Fibroblast of skin of right quadriceps (primary cell): Measurements from ENCODE around the gene ZNF207.
"Not testable (repeated sequence)": the region's sequence is repeated elsewhere in the genome, so short reads cannot be mapped to it uniquely, and the experiment has no call there.

Experiments
- DNase-seq: peaks from one replicate; pipeline ENCODE4 v3.0.0-alpha.2; 2013

The ZNF207 gene

DNA sequence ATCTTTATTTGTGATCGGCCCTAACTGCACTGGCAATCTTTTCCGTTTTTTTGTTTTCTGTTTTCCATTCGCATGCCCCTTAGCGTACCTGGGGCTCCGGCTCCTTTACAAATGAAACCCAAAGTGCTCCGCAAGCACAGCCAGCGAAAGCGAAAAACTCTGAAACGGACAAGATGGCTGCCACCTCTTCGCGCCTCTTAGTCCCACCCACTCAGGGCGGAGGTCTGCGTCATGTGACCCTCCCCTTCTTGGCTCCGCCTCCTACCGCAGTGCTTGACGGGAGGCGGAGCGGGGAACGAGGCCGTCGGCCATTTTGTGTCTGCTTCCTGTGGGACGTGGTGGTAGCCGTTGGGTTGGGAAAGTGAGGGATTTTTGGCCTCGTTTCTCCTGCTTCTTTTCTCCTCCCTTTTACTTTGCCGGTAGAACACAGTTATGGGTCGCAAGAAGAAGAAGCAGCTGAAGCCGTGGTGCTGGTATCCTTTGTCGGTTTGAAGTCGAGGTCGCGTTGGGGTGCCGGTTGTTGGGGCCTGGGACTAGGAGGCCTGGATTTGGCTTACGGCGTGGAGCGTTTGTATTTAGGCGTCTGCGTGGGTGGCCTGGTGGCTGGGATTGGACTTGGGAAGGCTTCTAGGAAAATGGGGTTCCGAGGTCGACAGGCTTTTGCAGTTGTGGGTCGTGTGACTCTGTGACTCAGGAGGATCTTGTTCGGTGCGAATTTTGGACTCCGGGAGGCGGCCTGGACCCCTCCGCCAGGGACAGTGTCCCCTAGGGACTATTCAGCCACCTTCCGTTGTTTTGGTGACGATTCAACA is at the start of gene ZNF207:
Gene ZNF207, plus strand, starts transcription at position 304 of the 812 bp plus-strand sequence. Its CDS starts 129 bp downstream, at position 433.
- DNase-seq, result peak; percentile 96

DNA sequence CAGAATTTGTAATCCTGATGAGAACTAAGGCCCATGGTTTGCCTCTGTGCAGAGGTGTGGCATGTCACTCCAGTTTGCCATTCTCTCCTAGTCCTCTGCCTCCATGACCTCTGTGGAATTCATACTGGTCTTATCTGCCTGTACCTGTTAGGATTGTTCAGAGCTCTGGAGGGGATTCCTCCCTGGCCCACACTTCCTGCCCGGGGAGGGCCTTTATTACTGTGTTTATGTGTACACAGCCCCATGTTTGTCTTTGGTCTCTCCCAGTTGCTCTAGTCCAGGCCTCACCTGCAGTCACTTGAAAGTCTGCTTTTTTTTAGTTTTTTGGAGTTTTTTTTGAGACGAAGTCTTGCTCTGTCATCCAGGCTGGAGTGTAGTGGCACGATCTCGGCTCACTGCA is 47.9 kb upstream of the ZNF207 start:
- no peak for DNase-seq

DNA sequence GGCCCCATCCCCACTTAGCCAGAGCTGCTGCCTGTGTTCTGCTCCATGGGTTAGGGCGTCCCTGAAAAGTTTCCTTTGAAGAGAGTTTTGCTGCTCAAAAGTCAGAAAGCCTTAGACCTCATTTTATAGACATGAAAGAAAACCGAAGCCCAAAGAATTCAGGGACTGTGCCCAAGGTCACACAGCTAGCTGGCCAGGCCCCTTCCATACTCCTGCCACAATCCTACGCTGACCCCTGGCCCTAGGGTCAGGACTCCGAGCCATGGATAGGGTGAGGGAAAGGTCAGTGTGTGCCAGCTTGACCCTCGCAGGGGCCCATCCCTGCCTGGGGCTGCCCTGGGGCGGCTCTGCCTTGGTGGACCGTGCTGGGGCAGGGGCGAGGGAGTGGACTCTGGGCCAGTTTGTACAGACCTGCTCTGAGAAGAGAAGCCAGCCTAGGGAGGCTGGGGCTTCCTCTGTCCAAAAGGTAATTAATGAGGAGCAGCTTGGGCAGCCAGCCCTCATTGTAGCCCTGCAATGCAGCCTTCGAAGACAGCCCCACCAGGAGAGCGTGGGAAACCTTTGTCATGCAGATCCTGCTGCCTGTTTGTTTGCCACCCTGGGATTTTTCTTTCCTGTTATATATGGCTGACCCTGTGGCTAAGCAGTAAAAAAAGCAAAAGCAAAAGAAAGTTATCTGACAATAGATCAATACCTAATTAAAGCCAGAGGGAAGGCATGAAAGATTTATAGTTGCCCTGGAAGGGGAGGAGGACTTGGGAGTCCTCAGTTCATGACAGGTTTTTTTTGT is 46.9 kb upstream of the ZNF207 start:
- DNase-seq, result no peak

DNA sequence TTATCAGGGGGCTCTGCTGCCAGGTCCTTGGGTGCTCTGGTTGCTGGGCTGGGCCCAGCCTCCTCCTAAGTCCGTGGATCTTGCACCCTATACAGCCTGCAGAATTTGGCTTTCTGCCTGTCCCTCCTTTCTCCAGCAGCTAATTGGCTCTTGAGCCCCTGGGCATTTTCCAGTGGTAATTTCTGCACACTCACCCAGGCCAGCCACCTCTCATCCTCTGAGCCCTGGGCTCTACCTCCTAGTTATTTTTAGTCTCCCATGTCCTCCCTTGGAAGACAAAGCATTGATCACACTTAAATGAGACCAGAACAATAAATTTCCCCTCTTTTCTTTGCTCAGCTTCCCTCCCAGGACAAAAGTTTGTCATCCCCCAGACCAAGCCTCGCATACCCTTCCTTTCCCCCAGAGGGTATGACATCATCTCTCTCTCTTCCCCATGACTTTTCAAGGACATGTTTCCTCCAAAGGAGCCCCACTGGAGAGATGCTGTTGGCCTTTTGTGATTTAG is 46.1 kb upstream of the ZNF207 start:
- DNase-seq, result no peak

DNA sequence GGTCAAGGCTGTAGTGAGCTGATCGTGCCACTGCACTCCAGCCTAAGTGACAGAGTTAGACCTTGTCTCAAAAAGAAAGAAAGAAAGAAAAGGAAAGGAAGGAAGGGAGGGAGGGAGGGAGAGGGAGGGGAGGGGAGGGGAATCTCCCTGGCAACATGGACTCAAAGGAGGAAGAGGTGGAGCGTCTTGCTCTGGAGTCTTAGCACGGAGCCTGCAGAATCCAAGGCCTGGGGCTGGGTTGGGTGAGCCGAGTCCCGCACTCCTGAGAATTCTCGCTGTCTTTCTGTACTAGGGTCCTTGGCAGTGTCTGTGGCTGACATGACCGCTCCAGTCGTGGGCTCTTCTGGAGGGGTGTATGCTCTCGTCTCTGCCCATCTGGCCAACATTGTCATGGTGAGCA is 44.9 kb upstream of the ZNF207 start:
- no peak for DNase-seq

DNA sequence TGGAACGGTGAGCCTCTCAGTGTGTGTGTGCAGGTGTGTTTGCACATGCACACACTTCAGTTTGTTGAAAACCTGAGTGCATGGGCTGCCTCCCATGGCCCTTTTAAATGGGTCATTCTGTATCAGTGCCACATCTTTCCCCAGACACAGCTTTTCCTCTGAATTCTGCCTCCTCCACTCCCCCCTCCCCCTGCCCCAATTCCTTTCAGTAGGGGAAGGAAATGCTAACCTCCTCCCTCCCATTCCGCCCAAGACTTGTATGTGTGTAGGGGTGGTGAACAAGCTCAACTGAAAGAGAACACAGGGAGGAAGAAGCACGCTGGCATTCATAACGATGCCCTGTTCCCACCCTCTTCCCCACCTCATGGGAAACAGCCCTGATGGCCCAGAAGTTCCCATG is 42.3 kb upstream of the ZNF207 start:
- DNase-seq, result no peak

DNA sequence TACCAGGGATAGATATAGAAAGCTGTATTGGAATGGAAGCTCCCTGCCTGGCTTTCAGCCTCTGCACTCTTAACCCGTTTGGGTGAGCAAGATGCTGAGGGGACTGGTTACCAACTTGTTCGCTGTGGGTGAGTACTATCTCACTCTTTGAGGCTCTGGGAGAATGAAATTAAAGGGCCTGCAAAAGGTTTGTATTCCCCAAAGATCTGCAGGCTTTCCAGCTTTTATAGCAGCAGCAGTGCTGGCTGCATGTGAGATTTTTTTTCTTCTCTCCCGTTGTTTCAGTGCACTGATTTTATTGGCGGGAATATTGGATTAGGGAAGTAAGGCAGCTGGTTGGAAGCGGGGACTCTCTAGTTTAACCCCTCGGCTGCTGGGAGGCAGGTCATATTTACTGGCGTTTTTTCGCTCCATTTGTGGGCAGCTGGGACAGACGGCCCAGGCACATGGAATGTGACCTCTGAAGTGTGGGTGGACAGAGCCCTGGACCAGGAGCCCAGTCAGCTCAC is 38.9 kb upstream of the ZNF207 start:
- no peak for DNase-seq

DNA sequence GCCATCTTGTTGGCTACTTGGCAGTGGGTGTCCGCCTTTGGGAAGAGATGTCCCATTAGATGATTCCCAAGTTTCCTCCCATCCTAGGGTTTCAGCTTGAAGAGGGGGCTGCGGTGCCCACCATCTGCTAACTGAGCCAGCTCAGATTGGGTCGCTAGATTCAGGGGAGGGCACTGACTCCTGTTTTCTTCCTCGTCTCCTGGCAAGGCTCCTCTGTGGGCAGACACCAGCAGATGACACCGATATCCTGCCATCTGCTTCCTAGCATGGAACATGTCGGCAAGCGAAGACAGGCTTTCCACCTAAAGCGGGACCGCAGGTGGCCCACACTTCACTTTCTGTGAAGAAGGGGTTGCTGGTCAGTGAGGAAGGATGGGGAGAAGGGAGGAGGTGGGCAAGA is 35.3 kb upstream of the ZNF207 start:
- no peak for DNase-seq

DNA sequence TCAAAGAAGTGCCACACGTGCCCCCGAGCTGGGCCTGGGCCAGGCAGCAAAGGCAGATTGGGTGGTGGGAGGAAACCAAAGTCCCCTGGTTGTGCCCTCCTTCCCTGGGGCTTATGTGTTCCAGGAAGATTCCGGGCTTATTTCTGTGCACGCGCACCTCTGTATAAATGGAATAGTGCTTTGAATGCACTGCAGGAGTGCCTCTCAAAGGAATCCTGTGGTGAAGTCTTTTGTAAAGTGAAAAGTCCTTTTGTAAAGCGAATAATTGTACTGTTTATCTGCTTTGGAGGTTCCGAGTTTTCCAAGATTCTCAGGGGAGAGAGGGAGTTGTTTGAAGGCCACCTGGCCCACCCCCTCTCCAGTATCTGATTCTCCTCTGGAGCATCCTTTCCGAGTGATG is 34.8 kb upstream of the ZNF207 start:
- no peak for DNase-seq

DNA sequence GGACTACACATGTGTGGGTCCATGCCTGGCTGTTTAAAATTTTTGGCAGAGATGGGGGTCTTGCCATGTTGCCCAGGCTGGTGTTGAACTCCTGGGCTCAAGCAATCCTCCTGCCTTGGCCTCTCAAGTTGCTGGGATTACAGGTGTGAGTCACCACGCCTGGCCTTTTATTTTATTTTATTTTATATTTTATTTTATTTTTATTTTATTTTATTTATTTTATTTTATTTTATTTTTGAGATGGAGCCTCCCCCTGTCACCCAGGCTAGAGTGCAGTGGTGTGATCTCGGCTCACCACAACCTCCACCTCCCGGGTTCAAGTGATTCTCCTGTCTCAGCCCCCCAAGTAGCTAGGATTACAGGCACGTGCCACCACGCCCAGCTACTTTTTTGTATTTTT is 33.3 kb upstream of the ZNF207 start:
- not testable (repeated sequence) for DNase-seq

DNA sequence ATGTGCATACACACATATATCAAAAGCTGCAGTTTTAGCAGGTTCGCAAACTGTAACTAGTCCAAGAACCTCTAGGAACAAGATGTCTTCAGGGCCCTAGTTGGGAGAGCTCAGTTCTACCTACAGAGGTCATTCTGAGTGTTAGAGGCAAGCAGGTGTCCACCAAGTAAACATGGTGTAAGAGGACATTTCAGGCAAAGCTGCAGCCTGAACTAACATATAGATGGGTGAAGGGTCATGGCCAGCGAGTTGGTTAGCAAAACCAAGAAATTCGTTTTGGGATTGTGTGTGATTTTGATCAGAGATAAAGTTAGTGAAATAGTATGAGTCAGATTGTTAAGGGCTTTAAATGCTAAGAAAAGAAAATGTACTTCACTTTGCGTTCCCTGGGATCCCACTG is 32.6 kb upstream of the ZNF207 start:
- no peak for DNase-seq

DNA sequence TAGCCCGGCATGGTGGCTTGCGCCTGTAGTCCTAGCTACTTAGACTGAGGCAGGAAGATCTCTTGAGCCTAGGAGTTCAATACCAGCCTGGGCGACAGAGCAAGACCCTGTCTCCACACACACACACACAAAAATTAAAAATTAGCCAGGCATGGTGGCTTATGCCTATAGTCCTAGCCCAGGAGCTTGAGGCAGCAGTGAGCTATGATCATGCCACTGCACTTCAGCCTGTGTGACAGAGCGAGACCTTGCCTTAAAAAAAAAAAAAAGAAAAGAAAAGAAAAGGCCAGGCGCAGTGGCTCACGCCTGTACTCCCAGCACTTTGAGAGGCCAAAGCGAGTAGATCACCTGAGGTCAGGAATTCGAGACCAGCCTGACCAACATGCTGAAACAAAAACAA is 31.9 kb upstream of the ZNF207 start:
- DNase-seq, result no peak

DNA sequence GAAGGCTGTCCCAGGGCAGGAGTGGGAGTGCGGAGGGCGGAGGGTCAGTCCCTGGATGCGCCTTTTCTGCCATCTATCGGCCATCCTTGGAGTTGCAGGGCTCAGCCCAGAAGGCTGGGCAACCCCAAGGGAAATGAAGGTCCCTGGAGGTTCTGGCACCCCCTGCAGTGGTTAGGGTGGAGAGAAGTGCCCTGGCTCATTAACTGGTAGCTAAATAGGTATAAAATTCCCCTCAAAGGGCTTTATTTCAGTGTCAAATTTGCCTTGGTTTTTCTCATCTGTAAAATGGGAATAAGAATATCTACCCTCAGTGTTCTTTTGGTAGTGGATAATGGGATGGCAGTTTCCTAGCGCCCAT is 30.4 kb upstream of the ZNF207 start:
- DNase-seq, result peak; percentile 48

DNA sequence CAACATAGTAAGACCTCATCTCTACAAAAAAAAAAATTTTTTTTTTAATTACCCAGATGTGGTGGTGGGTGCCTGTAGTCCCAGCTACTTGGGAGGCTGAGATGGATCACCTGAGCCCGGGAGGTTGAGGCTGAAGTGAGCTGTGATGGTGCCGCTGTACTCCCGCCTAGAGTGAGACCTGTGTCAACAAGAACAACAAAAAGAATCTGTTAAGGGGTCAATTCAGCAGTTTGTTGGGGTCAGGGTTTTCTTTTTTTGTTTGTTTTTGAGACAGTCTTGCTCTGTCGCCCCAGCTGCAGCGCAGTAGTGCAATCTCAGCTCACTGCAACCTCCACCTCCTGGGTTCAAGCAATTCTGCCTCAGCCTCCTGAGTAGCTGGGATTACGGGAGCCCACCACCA is 29.9 kb upstream of the ZNF207 start:
- DNase-seq, result not testable (repeated sequence)

DNA sequence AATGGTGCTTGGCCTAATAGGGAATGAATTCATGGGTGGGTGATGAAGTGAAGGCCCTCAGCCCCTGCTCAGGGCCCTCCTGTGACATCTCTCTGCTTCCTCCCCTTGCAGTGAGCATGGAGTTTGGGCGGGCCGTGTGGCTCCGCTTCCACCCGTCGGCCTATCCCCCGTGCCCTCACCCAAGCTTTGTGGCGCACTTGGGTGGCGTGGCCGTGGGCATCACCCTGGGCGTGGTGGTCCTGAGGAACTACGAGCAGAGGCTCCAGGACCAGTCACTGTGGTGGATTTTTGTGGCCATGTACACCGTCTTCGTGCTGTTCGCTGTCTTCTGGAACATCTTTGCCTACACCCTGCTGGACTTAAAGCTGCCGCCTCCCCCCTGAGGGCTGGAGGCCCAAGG is 29.1 kb upstream of the ZNF207 start:
- no peak for DNase-seq

DNA sequence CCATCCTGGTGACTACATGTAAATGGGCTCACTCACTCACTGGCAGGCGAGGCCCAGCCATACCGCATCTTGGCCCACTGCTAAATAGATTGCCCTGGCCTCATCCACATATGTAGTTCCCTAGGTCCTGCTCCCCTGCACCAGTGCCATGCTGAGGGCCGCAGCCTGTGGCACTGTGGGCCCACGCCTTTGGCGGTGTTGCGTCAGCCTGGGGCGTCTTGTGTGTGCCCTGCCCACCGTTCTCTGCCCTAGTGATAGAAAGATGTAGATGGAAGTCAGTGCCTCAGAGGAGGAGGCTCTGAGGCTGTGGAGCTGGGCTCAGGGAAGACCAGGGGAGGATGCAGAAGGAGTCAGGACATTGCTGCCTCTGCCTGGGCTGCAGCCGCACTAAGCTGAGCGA is 26.9 kb upstream of the ZNF207 start:
- no peak for DNase-seq

DNA sequence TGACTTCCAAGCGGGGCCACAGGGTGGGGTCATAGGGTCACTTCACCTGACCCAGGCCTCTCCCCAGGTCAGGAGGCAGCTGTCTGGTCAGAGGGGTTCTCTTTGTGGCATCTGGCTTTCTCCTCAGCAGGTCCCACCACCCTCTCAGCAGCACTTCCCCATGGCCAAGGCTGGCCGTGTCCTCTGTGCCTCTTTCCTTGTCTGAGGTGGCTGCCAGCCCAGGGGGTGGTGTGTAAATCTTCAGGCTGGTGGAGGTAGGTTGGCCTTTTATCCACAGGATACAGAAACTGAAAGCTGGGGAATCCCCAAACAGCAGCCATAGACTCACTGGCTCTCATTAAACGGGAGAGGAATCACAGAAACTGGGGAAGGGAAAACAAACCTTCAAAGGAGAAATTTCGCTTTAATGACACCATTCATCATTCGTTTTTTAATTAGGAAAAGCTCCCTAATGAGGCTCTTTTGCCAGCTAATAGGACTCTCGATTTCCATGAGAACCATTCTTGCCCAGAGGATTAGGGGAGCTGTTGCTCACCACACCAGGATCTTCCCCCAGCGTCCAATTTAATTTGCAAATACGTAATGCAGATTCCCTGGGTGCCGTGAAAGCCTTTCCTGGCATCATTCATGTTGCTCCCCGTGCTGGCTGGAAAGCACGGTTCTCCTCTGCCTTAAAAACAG is 26.0 kb upstream of the ZNF207 start:
- no peak for DNase-seq

DNA sequence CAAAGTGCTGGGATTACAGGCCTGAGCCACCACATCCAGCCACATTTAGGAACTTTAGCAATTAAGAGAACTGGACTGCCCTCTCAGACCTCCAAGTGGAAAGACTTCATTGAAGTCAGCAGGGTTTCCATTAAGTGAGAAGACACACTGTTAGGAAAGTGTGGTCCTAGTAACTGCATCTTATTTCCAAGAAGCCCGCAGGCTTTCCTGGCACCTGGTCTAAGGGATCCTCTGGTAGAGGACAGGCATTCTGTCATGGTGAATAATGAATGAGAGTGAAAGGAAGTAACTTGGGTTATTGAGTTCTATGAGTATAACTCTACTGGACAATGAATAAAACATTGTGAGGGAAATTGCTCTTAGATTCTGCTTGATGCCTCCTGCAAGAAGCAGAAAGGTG is 22.0 kb upstream of the ZNF207 start:
- no peak for DNase-seq

DNA sequence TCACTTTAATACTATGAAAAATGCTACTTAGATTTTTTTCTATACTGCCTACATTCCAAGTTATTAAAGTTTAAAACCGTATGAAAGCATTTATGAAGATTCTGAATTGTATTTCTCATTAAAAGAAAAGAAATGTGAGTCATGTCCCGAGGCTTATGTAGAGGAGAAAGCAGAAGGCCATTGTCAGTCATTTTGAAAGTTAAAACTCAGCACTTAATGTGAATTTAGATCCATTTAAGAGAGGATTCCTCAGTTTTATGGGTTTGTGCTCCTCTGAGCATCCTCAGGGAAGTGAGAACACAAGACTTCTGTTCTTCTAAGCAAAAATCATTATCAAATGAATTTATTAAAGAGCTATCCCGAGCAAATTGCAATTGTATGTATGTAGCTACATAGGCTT is 19.8 kb upstream of the ZNF207 start:
- DNase-seq, result no peak

DNA sequence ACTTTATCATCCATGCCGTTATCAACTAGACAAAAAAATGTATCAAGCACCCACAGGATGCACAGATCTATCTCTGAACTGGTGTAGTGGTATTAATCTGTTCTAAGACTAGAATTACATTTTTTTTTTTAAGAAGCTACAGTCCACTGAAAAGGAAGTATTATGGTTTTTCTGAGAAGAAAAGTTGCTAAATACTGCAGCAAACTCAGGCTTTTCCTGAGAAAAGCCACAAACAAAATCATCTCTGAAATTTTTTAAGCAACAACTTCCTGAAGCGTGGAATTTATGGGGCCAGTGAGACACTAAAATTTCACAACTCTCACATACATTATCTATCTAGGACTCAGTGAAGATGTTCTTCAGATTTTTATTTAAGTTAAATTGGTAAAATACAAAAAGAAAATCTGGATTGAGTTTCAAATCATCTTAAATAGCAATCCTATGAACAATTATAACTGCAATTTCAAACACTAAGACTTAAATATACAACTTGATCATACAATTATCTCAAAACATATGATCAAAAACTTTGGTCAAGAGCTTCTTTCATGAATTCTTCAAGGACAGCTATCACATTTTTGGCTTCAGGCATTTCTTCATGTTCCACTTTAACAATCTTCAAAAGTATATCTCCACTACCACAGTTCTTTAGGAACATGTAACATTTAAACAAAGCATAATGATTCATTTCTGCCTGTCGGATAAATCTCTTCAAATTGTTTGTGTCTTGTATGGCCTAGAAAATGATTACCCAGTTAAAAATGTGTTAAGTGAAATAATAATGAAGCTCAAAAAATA is 18.5 kb upstream of the ZNF207 start:
- peak; percentile 43 for DNase-seq

DNA sequence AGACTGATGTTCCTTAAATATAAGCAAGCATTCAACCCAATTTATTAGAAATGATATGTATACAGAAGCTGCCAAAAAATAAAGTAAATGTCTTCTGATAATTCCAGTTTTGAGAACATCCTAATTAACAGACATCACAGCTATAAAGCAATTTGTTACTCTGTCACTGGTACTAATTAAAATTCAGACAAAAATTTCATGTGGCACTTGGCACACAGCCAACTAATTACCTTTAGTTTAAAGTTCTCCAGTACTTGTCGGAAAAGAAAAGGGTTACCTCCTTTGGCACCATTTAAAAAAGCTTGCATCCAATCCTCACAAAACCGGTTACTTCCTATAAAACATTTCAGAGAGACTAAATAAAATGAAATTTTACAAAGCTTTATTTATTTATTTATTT is 16.8 kb upstream of the ZNF207 start:
- no peak for DNase-seq

DNA sequence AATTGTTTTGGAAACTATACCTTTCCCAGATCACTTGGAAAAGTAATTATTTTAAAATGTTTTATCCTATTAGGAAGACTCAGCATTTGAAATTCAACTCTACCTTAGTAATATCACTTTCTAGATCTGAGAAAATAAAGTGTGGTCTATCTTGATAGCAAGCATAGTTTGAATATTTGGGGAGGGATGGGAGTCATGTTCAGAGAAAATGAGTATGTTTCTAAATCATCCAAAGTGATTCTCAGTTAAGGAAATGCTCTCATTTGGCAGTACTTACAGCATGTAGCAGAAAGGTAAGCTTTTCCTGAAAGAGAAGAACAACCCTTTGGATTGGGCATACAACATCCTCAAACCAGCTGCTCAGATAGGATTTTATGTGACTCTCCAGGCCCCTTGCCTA is 14.9 kb upstream of the ZNF207 start:
- no peak for DNase-seq

DNA sequence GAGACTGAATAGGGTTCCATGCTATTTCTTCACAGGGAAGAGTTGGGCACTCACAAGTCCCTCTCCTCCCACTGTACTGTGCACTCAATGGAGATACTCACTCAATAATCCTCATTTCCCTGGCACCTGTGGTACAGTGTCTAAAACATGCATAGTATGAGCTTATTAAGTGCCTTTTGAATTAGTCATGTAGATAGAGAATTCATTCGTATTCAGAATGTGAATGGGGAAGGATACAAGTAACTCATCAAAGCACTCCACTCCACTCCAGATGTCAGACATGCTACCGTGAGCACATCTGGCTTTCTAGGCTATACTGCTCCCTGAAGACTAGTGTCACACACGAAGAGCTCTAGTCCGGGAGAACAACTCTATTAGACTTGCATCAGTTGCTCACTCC is 14.3 kb upstream of the ZNF207 start:
- DNase-seq, result peak; percentile 78
